Measurements from ENCODE around the gene FAM117B. TPM values are rescaled to one million over a fixed set of nuclear protein-coding genes. Genes with fewer than 3 reads are reported as not detected.

Gene FAM117B
- total RNA-seq, 1 experiment from 2014 or later: 24.0 TPM

DNA sequence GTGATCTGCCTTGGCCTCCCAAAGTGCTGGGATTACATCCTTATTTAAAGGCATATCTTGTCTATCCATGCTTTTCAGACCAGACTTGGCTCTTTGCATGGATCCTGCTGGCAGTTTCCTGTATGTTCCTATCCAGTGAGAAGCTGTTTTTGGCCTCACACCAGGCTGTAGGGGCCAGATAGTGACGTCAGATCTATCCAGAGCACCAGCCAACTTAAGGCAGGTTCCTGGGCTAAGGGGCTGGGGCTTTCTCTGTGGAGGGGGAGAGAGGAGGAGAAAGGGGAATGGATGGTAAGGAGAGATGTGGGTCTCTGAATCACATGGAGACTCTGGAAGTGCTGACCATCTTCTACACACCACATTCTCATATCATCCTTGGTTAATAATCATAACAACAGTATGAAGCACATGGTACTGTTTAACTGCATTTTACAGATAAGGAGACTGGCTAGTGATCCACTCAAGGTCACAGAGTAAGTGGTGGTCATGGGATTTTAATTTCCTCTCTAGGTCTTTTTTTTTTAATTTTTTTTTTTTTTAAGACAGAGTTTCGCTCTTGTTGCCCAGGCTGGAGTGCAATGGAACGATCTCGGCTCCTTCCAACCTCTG lies 2.0 kb upstream of the FAM117B start:
- Histone ChIP-seq H3K14ac (ENCODE audit: insufficient read depth, low read length) (no peak overlapping the region), H2BK5ac (ENCODE audit: insufficient read length, low read length) (no peak overlapping the region), H3K4ac (ENCODE audit: low read depth, low read length) (no peak overlapping the region), H2AFZ (ENCODE audit: low read length) (no peak overlapping the region), H3K79me1 (ENCODE audit: insufficient read depth, low read depth, low read length, poor library complexity, severe bottlenecking) (no peaks in the 10 kb centered on the region), H4K20me1 (ENCODE audit: control insufficient read depth, insufficient read depth, insufficient read length) (peaks cover 2% of the 10 kb centered on the region), H2BK15ac (ENCODE audit: low read depth, low read length) (no peak overlapping the region), H2AK5ac (ENCODE audit: insufficient read length, low read length) (no peak overlapping the region), H3K27me3 (ENCODE audit: insufficient read depth, low read length) (no peaks in the 10 kb centered on the region), H2BK120ac (ENCODE audit: low read depth, low read length, poor library complexity, severe bottlenecking) (no peak overlapping the region), H3K23me2 (ENCODE audit: insufficient read length, low read depth, low read length, poor library complexity, severe bottlenecking) (peaks cover 4% of the 10 kb centered on the region), H2BK12ac (ENCODE audit: insufficient read length, low read depth, low read length) (no peak overlapping the region), H3K27ac (ENCODE audit: insufficient read length, low read depth, low read length) (no peak overlapping the region), H3K9me3 (ENCODE audit: control insufficient read depth, low read depth, low read length) (no peaks in the 10 kb centered on the region), H3K4me2 (ENCODE audit: insufficient read depth, insufficient read length, low read length) (no peak overlapping the region), H4K8ac (replicated peaks; ENCODE audit: insufficient read length, low read depth, low read length) (no peak overlapping the region), H3K9ac (ENCODE audit: extremely low read depth, insufficient read length, low read length) (no peak overlapping the region), H3K23ac (ENCODE audit: insufficient read length, low read depth, low read length) (no peak overlapping the region), H4K5ac (ENCODE audit: insufficient read length, low read depth, low read length) (no peak overlapping the region), H3K18ac (ENCODE audit: insufficient read length, low read depth, low read length) (no peak overlapping the region), H4K91ac (ENCODE audit: insufficient read length, low read depth, low read length) (no peak overlapping the region), H3K56ac (ENCODE audit: insufficient read length, low read depth, low read length) (no peak overlapping the region), H3K4me1 (ENCODE audit: insufficient read depth, low read length) (no peaks in the 10 kb centered on the region), H2BK20ac (ENCODE audit: low read depth, low read length, poor library complexity, severe bottlenecking) (no peak overlapping the region), H3K79me2 (ENCODE audit: insufficient read depth, low read length) (peaks cover 3% of the 10 kb centered on the region; the same call in 1 of the 2 replicates), H3T11ph (ENCODE audit: low read length) (no peak overlapping the region)
- no CpG with 5 or more reads among the region's 4 CpGs for WGBS (ENCODE audit: extremely low coverage, insufficient read length, low lambda C conversion rate)
- Mint-ChIP-seq H3K4me3 (peak overlapping the region in 1 of 2 experiments; percentile 45; a peak in 1 of 5 replicates), H3K4me1 (peaks cover 18 to 21% of the 10 kb centered on the region in 2 experiments), H3K9me3 (no peaks in the 10 kb centered on the region), H3K27ac (peak overlapping the region in 2 of 3 experiments; percentile 24 to 74; a peak in 2 of 7 replicates), H3K27me3 (ENCODE audit: low read depth) (no peaks in the 10 kb centered on the region), H3K36me3 (ENCODE audit: insufficient read depth in 1 of 3, low read depth in 3 of 3) (peaks cover 0 to 4% (median 0%) of the 10 kb centered on the region in 3 experiments; a peak in 1 of 7 replicates)
- DNase-seq: no peak
- TF ChIP-seq, protein P1, sequence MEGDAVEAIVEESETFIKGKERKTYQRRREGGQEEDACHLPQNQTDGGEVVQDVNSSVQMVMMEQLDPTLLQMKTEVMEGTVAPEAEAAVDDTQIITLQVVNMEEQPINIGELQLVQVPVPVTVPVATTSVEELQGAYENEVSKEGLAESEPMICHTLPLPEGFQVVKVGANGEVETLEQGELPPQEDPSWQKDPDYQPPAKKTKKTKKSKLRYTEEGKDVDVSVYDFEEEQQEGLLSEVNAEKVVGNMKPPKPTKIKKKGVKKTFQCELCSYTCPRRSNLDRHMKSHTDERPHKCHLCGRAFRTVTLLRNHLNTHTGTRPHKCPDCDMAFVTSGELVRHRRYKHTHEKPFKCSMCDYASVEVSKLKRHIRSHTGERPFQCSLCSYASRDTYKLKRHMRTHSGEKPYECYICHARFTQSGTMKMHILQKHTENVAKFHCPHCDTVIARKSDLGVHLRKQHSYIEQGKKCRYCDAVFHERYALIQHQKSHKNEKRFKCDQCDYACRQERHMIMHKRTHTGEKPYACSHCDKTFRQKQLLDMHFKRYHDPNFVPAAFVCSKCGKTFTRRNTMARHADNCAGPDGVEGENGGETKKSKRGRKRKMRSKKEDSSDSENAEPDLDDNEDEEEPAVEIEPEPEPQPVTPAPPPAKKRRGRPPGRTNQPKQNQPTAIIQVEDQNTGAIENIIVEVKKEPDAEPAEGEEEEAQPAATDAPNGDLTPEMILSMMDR (conservative IDR thresholded peaks at IDR 0.05): no peak

All from H9 (cell line).